NCI-H2107 treated with DMSO at 0.1 percent for 48 hours (cell line): ENCODE data around the gene SCAPER.
A peak's percentile ranks its signal among the peaks of the same experiment; 100 is the strongest.
"Not testable (repeated sequence)": the region's sequence is repeated elsewhere in the genome, so short reads cannot be mapped to it uniquely, and the experiment has no call there.

ENCODE experiments used
- DNase-seq: peaks from one replicate; lab custom pipeline; 2025; ENCODE audit not compliant: unreplicated experiment; lab: John Stamatoyannopoulos, UW

SCAPER gene

DNA sequence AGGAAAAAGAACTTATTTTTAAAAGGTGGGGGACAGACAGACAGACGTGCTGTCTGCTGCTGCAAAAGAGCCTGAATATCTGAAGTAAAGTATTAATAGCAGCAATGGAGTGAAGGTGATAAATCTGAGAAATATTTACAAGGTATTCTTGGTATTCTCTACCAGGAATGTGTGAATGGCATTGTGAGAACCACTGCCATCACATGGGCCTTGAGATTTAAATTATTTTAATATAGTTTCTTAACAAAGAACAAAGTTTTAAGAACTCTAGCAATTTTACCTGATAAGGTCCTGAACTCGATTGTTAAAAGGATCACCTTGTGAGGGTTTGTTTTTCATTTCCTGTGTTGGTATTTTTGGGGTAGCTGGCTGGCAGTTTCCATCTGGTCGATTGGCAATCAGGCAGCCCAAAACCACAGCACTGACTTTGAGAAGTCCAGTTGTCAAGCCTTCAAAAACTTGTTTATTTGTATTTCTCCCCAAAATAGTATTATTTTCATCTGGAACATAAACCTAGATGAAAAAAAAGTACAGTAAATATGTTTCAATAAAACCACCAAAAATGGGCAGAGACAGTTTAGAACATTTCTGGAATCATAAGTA is 471.2 kb downstream of the SCAPER start:
- no peak for DNase-seq

DNA sequence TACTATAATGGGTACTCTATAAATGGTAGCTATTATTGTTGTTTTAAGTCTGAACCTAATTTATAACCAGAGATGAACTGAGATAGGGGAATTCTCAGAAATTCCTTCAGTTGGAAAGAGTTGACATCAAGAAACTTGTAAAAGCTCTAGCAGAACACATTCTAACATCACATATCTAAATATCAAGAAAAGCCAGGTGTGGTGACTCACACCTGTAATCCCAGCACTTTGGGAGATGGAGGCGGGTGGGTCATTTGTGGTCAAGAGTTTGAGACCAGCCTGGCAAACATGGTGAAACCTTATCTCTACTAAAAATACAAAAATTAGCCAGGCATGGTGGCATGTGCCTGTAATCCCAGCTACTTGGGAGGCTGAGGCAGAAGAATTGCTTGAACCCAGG is 472.1 kb downstream of the SCAPER start:
- DNase-seq: not testable (repeated sequence)

DNA sequence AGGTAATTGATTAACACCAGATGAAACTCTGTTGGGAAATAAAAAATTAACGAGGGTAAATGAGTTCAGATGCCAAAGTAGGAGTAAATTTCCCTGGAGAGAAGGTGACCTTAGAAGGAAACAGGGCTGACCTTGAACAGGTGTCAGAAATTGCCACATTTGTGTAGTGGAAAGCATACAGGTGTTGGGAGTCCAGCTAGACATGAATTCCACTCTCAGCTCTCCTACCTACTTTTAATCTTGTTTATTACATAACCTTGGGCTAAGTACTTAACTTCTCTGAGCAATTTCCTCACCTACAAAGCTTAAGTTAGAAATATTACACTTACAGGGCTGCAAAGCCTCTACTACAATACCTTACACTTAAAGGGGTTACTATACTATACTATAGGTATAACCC is 472.5 kb downstream of the SCAPER start:
- no peak for DNase-seq

GRCh38 chr15:76431971-76432370 is 473.2 kb downstream of the SCAPER start:
- DNase-seq: no peak

- not testable (repeated sequence) for DNase-seq
Measured at GRCh38 chr15:76430711-76431110, 474.4 kb downstream of the SCAPER start.

GRCh38 chr15:76429661-76430060 is 475.5 kb downstream of the SCAPER start:
- no peak for DNase-seq

GRCh38 chr15:76426941-76427340 is 478.2 kb downstream of the SCAPER start:
- DNase-seq: no peak

DNA sequence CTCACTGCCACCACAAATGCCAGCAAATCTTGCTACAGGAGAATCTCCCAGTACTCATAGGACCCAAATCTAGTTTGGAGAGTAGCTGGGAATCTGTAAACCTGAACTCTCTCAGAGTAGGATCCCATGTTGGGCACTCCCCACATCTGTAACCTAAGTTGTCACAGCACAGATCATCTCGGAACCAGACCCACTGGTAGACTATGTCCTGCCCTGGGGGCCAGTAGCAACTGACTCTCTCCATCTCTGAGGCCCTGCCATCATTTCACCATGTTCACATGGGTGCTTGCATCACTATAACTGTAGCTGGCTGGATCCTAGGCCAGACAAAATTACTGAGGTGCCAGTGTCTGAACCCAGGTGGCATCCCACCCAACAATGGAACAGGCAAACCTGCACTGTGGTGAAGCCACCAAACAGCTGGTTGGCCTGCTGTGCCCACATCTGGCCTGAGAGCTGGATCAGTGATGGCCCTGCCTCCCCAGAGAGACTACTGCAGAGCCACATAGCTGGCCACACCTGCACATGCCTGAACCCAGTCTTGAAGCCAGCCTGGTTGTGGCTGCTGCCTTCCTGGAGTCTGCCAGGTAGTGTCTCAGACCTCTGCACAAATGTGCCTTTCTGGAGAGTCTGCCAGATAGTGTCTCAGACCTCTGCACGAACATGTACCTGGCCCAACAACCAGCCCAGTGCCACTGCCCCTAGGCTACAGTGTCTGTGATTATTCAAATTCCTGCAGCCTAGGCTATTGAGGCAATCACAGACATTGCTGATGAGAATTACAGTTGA is 486.6 kb downstream of the SCAPER start:
- no peak for DNase-seq

DNA sequence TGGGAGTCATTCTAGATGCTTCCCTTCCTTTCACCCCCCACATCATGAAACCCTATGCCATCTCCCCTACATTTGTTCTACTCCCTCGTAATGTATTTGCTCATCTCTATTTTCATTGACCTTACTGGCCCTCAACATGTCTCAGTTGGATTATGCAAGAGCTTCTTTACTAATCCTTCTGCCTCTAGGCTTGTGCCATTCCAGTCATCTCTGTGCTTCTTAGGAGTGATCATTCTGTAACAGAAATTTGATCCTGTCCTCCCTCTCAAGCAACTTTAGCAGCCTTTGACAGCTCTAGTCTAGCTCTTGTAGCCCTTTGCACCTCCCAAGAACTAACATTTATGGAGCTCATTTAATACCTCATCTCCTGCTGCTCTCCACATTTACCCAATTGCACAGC is 503.9 kb downstream of the SCAPER start:
- peak; percentile 3 for DNase-seq

- DNase-seq: peak; percentile 35
Measured at GRCh38 chr15:76398317-76399104, 506.6 kb downstream of the SCAPER start.

GRCh38 chr15:76393614-76394013 is 511.5 kb downstream of the SCAPER start:
- no peak for DNase-seq

GRCh38 chr15:76391847-76392246 is 513.3 kb downstream of the SCAPER start:
- DNase-seq: no peak

- DNase-seq: no peak
Measured at GRCh38 chr15:76391309-76391708, 513.8 kb downstream of the SCAPER start.

DNA sequence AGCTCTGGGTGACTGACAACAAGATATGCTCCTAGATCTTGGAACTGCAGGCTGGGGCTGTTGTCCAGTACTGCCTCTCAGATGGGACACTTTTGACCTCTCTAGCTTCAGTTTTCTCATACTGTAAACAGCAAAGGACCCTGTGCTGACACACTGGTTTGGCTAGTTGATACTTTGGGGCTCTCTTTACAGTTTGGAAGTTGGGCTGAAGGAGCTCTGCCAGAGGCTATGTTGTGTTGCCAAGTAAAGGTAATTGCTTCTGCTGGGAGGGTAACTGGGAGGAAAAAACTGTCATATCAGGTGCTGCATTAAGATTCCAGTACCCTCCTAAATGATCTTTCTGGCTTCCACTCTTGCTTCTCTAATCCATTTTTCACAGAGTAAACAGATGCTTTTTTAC is 514.6 kb downstream of the SCAPER start:
- DNase-seq: no peak

GRCh38 chr15:76386926-76387325 is 518.2 kb downstream of the SCAPER start:
- DNase-seq: no peak

DNA sequence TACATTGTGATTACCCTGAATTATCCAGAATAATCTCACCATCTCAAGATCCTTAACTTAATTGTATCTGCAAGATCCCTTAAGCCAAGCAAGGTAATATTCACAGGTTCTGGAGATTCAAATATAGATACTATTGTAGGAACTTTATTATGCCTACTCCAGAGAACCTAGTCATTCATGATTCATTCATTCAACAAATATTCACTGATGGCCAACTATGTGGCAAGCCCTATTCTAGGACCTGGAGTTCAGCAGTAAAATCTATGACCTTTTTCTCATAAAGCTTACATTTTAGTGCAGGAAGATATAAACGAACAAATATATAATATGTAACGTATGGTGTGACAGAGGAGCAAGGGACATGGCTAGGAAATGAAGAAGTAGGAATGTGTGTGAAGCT is 519.0 kb downstream of the SCAPER start:
- no peak for DNase-seq

DNA sequence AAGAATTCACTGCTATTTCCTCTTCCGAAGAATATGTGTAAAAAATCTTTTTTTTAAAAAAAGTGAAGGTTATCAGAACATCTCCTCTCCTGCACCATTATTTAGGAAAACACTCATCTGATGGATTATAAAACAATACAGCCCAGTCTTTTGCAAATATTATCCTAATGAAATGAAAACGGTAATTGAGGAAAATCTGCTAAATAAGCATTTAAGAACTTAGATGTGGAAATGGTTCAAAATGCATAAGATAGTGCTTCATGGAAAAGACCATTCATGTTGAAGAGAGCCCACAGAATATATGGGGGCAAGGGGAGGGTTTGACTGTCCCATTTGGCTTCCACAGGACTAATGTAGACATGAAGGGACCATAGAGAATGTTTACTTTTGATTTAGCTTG is 520.7 kb downstream of the SCAPER start:
- no peak for DNase-seq

- DNase-seq: no peak
Measured at GRCh38 chr15:76382987-76383728, 522.0 kb downstream of the SCAPER start.

DNA sequence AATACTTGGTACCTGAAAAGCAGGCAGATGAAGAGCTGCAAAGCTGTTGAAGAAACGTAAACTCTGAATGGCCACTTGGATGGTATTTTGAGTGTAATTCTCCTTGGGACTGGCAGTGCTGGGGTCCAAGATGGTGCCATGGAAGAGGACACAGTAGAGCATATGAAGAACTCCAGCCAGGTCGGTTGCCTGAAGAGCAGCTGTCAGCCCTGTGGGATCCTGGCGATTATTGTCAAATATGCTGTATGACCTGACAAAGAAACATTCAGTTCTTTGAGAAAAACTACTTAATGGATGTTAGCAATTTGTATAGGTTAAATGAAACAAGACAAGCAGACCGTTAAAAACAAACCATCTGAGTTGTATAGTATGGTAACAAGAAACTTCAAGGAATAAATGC is 523.8 kb downstream of the SCAPER start:
- no peak for DNase-seq

- DNase-seq: no peak
Measured at GRCh38 chr15:76380249-76380648, 524.9 kb downstream of the SCAPER start.

DNA sequence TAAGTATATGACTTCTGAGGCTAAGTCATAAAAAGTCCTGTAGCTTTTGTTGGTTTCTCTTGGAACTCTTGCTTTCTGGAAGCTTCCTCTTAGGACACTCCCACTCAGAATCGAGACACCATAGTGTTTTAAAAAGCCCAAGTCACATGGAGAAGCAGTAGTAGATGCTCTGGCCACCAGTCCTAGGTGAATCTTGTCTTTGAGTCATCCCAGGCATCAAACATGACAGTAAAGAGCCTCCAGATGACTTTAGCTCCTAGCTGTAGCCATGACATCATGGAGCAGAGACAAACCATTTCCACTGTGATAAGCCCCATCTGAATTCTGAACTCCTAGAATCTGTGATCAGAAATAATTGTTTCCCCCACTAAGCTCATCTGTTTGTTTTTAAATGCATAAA is 526.4 kb downstream of the SCAPER start:
- DNase-seq: no peak
